Measurements from ENCODE around the gene TMSB4X.

DNA sequence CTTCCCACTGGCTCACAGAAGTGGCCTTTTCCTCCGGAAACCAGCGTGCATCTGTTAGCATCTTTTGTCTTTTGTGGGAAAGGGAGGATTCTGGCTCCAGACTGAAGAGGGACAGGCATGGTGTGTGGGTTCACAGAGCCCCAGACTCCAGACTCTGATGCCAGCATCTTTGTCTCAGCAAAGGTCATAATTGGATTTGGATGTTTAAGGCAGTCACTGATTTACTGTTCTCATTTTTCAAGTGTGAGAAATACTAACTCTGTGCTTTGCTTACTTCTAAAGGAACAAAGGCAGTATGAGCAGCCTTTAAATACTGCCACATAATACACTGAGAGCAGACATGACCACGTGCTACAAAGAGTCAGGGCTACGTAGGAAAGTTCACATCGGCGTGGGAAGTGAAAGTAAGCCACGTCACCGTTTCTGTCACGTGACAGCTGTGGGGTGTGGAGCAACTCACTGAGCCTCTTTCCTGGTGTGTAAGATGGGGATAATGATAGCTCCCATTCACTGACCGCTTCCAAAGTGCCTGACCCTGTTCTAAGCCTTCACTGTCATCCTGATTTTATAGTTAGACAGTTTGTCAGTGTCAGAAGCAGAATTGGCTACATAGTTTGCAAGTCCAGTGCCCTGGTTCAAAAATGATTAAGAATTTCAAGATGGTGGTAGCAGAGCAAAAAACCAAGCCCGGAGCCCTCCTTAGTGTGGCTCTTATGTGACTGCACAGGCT, 24.8 kb upstream of the TMSB4X start:
- TF ChIP-seq, protein P1, sequence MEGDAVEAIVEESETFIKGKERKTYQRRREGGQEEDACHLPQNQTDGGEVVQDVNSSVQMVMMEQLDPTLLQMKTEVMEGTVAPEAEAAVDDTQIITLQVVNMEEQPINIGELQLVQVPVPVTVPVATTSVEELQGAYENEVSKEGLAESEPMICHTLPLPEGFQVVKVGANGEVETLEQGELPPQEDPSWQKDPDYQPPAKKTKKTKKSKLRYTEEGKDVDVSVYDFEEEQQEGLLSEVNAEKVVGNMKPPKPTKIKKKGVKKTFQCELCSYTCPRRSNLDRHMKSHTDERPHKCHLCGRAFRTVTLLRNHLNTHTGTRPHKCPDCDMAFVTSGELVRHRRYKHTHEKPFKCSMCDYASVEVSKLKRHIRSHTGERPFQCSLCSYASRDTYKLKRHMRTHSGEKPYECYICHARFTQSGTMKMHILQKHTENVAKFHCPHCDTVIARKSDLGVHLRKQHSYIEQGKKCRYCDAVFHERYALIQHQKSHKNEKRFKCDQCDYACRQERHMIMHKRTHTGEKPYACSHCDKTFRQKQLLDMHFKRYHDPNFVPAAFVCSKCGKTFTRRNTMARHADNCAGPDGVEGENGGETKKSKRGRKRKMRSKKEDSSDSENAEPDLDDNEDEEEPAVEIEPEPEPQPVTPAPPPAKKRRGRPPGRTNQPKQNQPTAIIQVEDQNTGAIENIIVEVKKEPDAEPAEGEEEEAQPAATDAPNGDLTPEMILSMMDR (IDR thresholded peaks at IDR 0.05): no peak
- peak; percentile 49 to 75 (median 50) for TF ChIP-seq POLR2AphosphoS5 (IDR thresholded peaks at IDR 0.05)
- TF ChIP-seq EP300 (IDR thresholded peaks at IDR 0.05): peak in 1 of 4 donors; percentile 21

Data from sigmoid colon (tissue), 4 donors.